Lower leg skin (tissue), 4 donors: ENCODE measurements around the gene PLAGL2. TPM values are rescaled to one million over a fixed set of nuclear protein-coding genes. Genes with fewer than 3 reads are reported as not detected.

Experiments used
- DNase-seq, 2 donors: peaks; one replicate each; pipeline ENCODE4 v3.0.0-alpha.2; 2019; ENCODE audit warnings: low spot score in 2 of 2
- H3K4me3 ChIP-seq: fragments of 200-600 bp; sonication (generic); 2 replicates; pipeline ENCODE4 v1.5.1; 2017; ENCODE audit warnings: mild to moderate bottlenecking, low read depth; ENCODE audit not compliant: poor library complexity, severe bottlenecking
- POLR2A ChIP-seq, 2 donors: fragments of 450-650 bp; IDR thresholded peaks; one replicate each; pipeline ENCODE4 v1.6.1; 2016 to 2017; ENCODE audit warnings: antibody characterized with exemption in 2 of 2, mild to moderate bottlenecking in 1 of 2, moderate library complexity in 1 of 2
- WGBS, 2 donors: methylation state at CpG; one replicate each; pipeline ENCODE4 v1.1.5; 2018; 5-methylcytosine and 5-hydroxymethylcytosine counted together
- intact Hi-C: fragments of 100-400 bp; cut with DNase I; formaldehyde crosslinking; loops from one replicate; pipeline ENCODE4 v1.15.0; 2023; ENCODE audit warnings: low total_unique reads
- total RNA-seq, 4 donors: library from RNA; depleted of rRNA; stranded (reverse); fragments of >200 nt; gene quantifications; one replicate each; pipeline ENCODE4 v1.1.0, GENCODE V29; 2016
- TF ChIP-seq, protein P1 (sequence below), 3 donors: fragments of 450-650 bp; IDR thresholded peaks; one replicate each; pipeline ENCODE4 v1.5.1; 2016; ENCODE audit warnings: antibody characterized with exemption in 3 of 3, mild to moderate bottlenecking in 3 of 3, moderate library complexity in 2 of 3

PLAGL2 gene
- total RNA-seq, 4 donors from 2014 or later = 10.5 to 12.1 (median 11.7) TPM

- 63 to 89% methylated on average over 3 of the region's 3 CpGs for WGBS, 2 donors
- no peak for TF ChIP-seq POLR2A (IDR thresholded peaks at IDR 0.05)
- TF ChIP-seq, protein P1, sequence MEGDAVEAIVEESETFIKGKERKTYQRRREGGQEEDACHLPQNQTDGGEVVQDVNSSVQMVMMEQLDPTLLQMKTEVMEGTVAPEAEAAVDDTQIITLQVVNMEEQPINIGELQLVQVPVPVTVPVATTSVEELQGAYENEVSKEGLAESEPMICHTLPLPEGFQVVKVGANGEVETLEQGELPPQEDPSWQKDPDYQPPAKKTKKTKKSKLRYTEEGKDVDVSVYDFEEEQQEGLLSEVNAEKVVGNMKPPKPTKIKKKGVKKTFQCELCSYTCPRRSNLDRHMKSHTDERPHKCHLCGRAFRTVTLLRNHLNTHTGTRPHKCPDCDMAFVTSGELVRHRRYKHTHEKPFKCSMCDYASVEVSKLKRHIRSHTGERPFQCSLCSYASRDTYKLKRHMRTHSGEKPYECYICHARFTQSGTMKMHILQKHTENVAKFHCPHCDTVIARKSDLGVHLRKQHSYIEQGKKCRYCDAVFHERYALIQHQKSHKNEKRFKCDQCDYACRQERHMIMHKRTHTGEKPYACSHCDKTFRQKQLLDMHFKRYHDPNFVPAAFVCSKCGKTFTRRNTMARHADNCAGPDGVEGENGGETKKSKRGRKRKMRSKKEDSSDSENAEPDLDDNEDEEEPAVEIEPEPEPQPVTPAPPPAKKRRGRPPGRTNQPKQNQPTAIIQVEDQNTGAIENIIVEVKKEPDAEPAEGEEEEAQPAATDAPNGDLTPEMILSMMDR (IDR thresholded peaks at IDR 0.05) = no peak
- DNase-seq = no peak
- no peak overlapping the region for H3K4me3 ChIP-seq
- intact Hi-C loops = no loop called here
Observed at GRCh38 chr20:32162351-32162750, 45.2 kb downstream of the PLAGL2 start.

DNA sequence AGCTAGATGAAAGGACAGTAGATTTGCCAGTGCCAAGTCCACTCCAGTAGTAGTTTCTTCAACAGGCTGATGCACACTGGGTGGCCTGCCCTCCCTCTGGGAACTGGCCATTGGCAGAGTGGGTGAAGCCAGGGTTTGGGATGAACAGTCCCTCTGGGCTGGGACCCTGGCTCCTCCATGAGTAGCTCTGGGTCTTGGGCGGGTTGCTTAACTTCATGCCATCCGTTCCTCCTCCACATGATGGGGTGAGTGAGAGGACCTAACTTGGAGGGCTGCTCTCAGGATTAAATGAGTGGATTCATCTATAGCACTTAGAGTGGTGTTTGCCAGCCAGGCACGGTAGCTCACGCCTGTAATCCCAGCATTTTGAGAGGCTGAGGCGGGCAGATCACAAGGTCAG lies 47.2 kb downstream of the PLAGL2 start:
- no peak for DNase-seq
- WGBS, 2 donors = 93 to 94% methylated on average over 5 of the region's 5 CpGs
- intact Hi-C loops = no loop called here
- no peak overlapping the region for H3K4me3 ChIP-seq
- TF ChIP-seq, protein P1 (IDR thresholded peaks at IDR 0.05) = no peak
- TF ChIP-seq POLR2A (IDR thresholded peaks at IDR 0.05) = no peak

- TF ChIP-seq, protein P1 (IDR thresholded peaks at IDR 0.05) = no peak
- no peak for TF ChIP-seq POLR2A (IDR thresholded peaks at IDR 0.05)
- intact Hi-C loops = no loop called here
- no peak for DNase-seq
- 76 to 95% methylated on average over 5 of the region's 5 CpGs for WGBS, 2 donors
- no peak overlapping the region for H3K4me3 ChIP-seq
Observed at GRCh38 chr20:32159766-32160221, 47.7 kb downstream of the PLAGL2 start.

DNA sequence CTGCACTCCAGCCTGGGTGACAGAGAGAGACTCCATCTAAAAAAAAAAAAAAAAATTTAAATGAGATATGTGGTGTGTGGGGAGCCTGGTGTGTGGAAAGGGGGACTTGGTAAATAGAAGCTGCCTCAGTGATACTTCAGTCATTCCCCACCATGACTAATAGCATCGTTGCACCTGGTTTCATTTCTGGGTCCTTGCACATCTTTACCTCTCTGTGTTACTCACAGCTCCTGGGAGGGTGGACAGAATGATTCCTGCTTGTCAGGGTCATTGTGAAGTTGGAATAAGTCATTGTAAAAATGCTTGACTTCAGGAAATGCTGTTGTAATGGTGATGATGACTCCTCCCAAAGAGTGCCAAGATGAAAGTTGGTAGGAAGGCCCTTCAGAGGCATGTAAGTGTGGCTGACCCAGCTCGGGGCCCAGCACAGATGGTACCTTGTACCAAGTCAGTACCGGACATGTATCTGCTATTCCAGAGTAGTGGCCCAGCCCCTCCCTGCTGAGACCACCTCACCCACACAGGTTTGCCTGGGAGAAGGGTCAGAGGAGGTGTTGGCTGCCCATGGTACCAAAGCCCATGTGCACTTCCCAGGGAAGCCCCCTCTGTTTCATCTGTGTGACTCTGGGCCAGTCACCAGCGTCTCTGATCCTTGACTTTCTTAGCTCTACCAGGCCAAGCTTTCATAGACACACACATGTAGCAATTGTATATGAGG lies 48.4 kb downstream of the PLAGL2 start:
- TF ChIP-seq POLR2A (IDR thresholded peaks at IDR 0.05) = no peak
- TF ChIP-seq, protein P1 (IDR thresholded peaks at IDR 0.05) = no peak
- DNase-seq = no peak
- H3K4me3 ChIP-seq = no peak overlapping the region
- WGBS, 2 donors = 94 to 99% methylated on average over 4 of the region's 4 CpGs
- intact Hi-C loops = no loop called here

GRCh38 chr20:32158351-32158750 lies 49.2 kb downstream of the PLAGL2 start:
- intact Hi-C loops = no loop called here
- no peak overlapping the region for H3K4me3 ChIP-seq
- no peak for TF ChIP-seq POLR2A (IDR thresholded peaks at IDR 0.05)
- TF ChIP-seq, protein P1 (IDR thresholded peaks at IDR 0.05) = no peak
- DNase-seq = no peak
- WGBS, 2 donors = 91 to 99% methylated on average over 11 of the region's 11 CpGs

- no peak for DNase-seq
- WGBS, 2 donors = 91 to 93% methylated on average over 14 of the region's 14 CpGs
- intact Hi-C loops = no loop called here
- no peak overlapping the region for H3K4me3 ChIP-seq
- no peak for TF ChIP-seq POLR2A (IDR thresholded peaks at IDR 0.05)
- TF ChIP-seq, protein P1 (IDR thresholded peaks at IDR 0.05) = no peak
Observed at GRCh38 chr20:32157611-32158010, 49.9 kb downstream of the PLAGL2 start.
